ENCODE data around the gene ADAMTS18.

GRCh38 chr16:77467821-77468335, 33.0 kb upstream of the ADAMTS18 start:
- TF ChIP-seq POLR2A (IDR thresholded peaks at IDR 0.05) (no peak), CTCF (IDR thresholded peaks at IDR 0.05) (no peak), POLR2AphosphoS5 (IDR thresholded peaks at IDR 0.05) (no peak)
